Loucy (cell line): ENCODE results near the gene RAD51B.

Experiments used
- EZH2phosphoT487 ChIP-seq: fragments of 200-600 bp; IDR thresholded peaks from 2 replicates; pipeline ENCODE4 v1.6.1; 2018; ENCODE audit warnings: antibody characterized with exemption, mild to moderate bottlenecking, moderate library complexity, borderline replicate concordance
- TF ChIP-seq, protein P1 (sequence below): fragments of 200-600 bp; sonication (generic); conservative IDR thresholded peaks from 2 replicates; pipeline ENCODE4 v1.5.1; 2014; ENCODE audit warnings: mild to moderate bottlenecking, antibody characterized with exemption, low read length

DNA sequence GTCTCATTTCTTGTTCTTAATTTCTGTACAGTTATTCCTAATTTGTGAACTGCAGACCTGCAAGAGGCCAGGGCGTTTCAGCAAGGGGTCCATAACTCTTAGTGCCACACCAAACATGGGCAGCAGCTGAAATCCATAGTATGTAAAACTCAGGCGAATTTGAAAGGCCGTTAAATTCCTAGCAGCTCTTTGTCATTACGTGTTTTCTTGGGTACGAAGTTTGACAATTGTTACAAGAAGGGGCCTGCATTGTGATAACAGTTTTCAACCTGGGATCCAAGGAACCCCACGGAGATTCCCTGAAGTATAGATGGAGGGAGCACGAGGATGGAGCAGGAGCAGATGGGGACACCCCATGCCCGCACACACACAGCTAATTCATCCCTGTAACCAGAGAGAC lies 685.3 kb downstream of the RAD51B start:
- TF ChIP-seq, protein P1, sequence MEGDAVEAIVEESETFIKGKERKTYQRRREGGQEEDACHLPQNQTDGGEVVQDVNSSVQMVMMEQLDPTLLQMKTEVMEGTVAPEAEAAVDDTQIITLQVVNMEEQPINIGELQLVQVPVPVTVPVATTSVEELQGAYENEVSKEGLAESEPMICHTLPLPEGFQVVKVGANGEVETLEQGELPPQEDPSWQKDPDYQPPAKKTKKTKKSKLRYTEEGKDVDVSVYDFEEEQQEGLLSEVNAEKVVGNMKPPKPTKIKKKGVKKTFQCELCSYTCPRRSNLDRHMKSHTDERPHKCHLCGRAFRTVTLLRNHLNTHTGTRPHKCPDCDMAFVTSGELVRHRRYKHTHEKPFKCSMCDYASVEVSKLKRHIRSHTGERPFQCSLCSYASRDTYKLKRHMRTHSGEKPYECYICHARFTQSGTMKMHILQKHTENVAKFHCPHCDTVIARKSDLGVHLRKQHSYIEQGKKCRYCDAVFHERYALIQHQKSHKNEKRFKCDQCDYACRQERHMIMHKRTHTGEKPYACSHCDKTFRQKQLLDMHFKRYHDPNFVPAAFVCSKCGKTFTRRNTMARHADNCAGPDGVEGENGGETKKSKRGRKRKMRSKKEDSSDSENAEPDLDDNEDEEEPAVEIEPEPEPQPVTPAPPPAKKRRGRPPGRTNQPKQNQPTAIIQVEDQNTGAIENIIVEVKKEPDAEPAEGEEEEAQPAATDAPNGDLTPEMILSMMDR, result no peak
- TF ChIP-seq EZH2phosphoT487, result no peak
